Heart left ventricle (tissue), 16 donors: ENCODE measurements around the gene TRERF1. TPM values are rescaled to one million over a fixed set of nuclear protein-coding genes. Genes with fewer than 3 reads are reported as not detected.
"Not testable (repeated sequence)": the region's sequence is repeated elsewhere in the genome, so short reads cannot be mapped to it uniquely, and the experiment has no call there.

Experiments
- ATAC-seq, 4 donors: fragments of 200-7000 bp; cut with Tn5 transposase; one replicate each; pipeline ENCODE4 v1.9.1; 2020 to 2022; ENCODE audit warnings: moderate library complexity in 4 of 4, mild to moderate bottlenecking in 3 of 4, moderate number of reproducible peaks in 1 of 4
- DNase-seq, 5 donors: peaks; one replicate each; pipeline ENCODE4 v3.0.0-alpha.2; 2020
- H3K27ac ChIP-seq, 12 donors: fragments of 200-600 bp; sonication (generic) in 4 of 12; one replicate each; pipeline versions ENCODE4 v1.5.0 to v1.8.0; 2016 to 2022; ENCODE audit warnings: mild to moderate bottlenecking in 2 of 12
- H3K27me3 ChIP-seq, 9 donors: fragments of 200-600 bp; sonication (generic) in 2 of 9; one replicate each; pipeline versions ENCODE4 v1.5.1 to v1.8.0; 2016 to 2022; ENCODE audit warnings: mild to moderate bottlenecking in 3 of 9
- H3K36me3 ChIP-seq, 9 donors: fragments of 200-600 bp; sonication (generic) in 2 of 9; one replicate each; pipeline versions ENCODE4 v1.5.0 to v1.8.0; 2018 to 2022; ENCODE audit warnings: mild to moderate bottlenecking in 2 of 9
- H3K4me1 ChIP-seq, 12 donors: fragments of 200-600 bp; sonication (generic) in 4 of 12; one replicate each; pipeline versions ENCODE4 v1.5.0 to v1.8.0; 2016 to 2022; ENCODE audit warnings: mild to moderate bottlenecking in 3 of 12
- H3K4me3 ChIP-seq, 12 donors: fragments of 200-600 bp; sonication (generic) in 4 of 12; one replicate each; pipeline versions ENCODE4 v1.5.0 to v1.8.0; 2017 to 2022; ENCODE audit warnings: mild to moderate bottlenecking in 9 of 12, moderate library complexity in 4 of 12
- H3K9me3 ChIP-seq, 12 donors: fragments of 200-600 bp; sonication (generic) in 4 of 12; one replicate each; pipeline versions ENCODE4 v1.5.0 to v1.8.0; 2016 to 2022; ENCODE audit warnings: mild to moderate bottlenecking in 1 of 12
- CTCF ChIP-seq, 12 donors: fragments of 200-600 bp; sonication (generic) in 4 of 12; IDR thresholded peaks; one replicate each; pipeline versions ENCODE4 v1.5.0 to v1.8.0; 2018 to 2022; ENCODE audit warnings: antibody characterized with exemption in 12 of 12, mild to moderate bottlenecking in 5 of 12
- POLR2A ChIP-seq, 2 donors: fragments of 450-650 bp; IDR thresholded peaks; one replicate each; pipeline ENCODE4 v1.6.1; 2017; ENCODE audit warnings: antibody characterized with exemption in 2 of 2, mild to moderate bottlenecking in 2 of 2, moderate library complexity in 2 of 2
- WGBS, 4 donors: extraction: QIAGEN DNeasy Blood & Tissue Kit in 2 of 4; methylation state at CpG; one replicate each; pipeline versions ENCODE4 v1.1.5 to v1.1.7; 2013 to 2018; 5-methylcytosine and 5-hydroxymethylcytosine counted together
- intact Hi-C, 10 donors: fragments of 100-400 bp; cut with DNase I; formaldehyde crosslinking; loops; one replicate each; pipeline versions ENCODE4 v1.11.1 to v1.14.2; 2022
- polyA plus RNA-seq, 2 donors: library from polyadenylated mRNA; stranded (reverse); fragments of 200-250 nt; gene quantifications; one replicate each; pipeline ENCODE4 v1.2.3, GENCODE V29; 2013
- total RNA-seq, 9 donors: library from RNA; depleted of rRNA in 2 of 9; stranded (reverse); fragments of >200 nt in 2 of 9; fragmentation: NEBNext Ultra II Directional in 3 of 9; extraction: Animal tissue kit (Norgen Biotek cat#: 25700) in 3 of 9; gene quantifications; one replicate each; pipeline versions ENCODE4 v1.1.0 to v1.2.4, GENCODE V29; 2016 to 2023
- donor health status: ischemic (EF 13 %, LVEDD 7.1; RV severe dilation, severe dysfunction).
- donor health status: healthy with polysubstance abuse.
- donor health status: DM: no; HTN: yes; CAD: no.
- donor health status: DM: no; HTN: no; CAD: no.
- donor health status: ischemic (EF 25% LVEDD 6.9; RV normal size, moderate dysfunction).
- donor health status: ischemic (EF 25% LVEDD 5.7; RV mildly dilated, moderate dysfunction).
- donor health status: healthy.
- donor health status: DM: yes; HTN: yes; CAD: no.
- donor health status: ischemic (EF 35%, LVEDD 5.7; RV mildly dilated, moderate dysfunction).
- donor health status: nonischemic (EF 11% LVEDD 7.7; RV severe dilation, severe dysfunction).
- donor health status: DM: yes; HTN: yes; CAD: no.
- donor health status: PGD.
- donor health status: ischemic (EF 29% LVEDD 5.4; RV normal size, mild dysfunction).
- donor health status: nonischemic (EF 23%, LVEDD 6.1; RV moderate dilation, normal function).

Gene TRERF1
- total and polyA plus RNA-seq, 11 donors, result 0.53 to 4.5 (median 1.5) TPM

GRCh38 chr6:42333612-42334011 lies 118.1 kb downstream of the TRERF1 start:
- 88 to 92% (median 91%) methylated on average over 6 of the region's 6 CpGs for WGBS, 4 donors
- no peak for TF ChIP-seq CTCF (IDR thresholded peaks at IDR 0.05)
- TF ChIP-seq POLR2A (IDR thresholded peaks at IDR 0.05), result no peak
- peaks cover 0 to 19% (median 0%) of the 10 kb centered on the region in 12 donors for H3K4me1 ChIP-seq
- H3K36me3 ChIP-seq, result no peaks in the 10 kb centered on the region
- no peaks in the 10 kb centered on the region for H3K9me3 ChIP-seq
- intact Hi-C loops, result no loop called here
- no peak overlapping the region for H3K4me3 ChIP-seq
- DNase-seq (no peak), ATAC-seq (no peak)
- no peaks in the 10 kb centered on the region for H3K27me3 ChIP-seq
- H3K27ac ChIP-seq, result peak overlapping the region in 1 of 12 donors; percentile 40

- Histone ChIP-seq H3K4me1 (peaks cover 0 to 18% (median 0%) of the 10 kb centered on the region in 12 donors), H3K27me3 (no peaks in the 10 kb centered on the region), H3K4me3 (no peak overlapping the region), H3K27ac (peak overlapping the region in 1 of 12 donors; percentile 40), H3K36me3 (no peaks in the 10 kb centered on the region), H3K9me3 (no peaks in the 10 kb centered on the region)
- TF ChIP-seq CTCF (IDR thresholded peaks at IDR 0.05), result no peak
- TF ChIP-seq POLR2A (IDR thresholded peaks at IDR 0.05), result no peak
- 90 to 97% (median 93%) methylated on average over 4 of the region's 4 CpGs for WGBS, 4 donors
- no peak for ATAC-seq
- no peak for DNase-seq
- intact Hi-C loops, result no loop called here
Observed at GRCh38 chr6:42332916-42333315, 118.8 kb downstream of the TRERF1 start.

GRCh38 chr6:42331019-42331418 lies 120.7 kb downstream of the TRERF1 start:
- Histone ChIP-seq H3K27me3 (no peaks in the 10 kb centered on the region), H3K4me3 (no peak overlapping the region), H3K9me3 (no peaks in the 10 kb centered on the region), H3K4me1 (peaks cover 0 to 18% (median 0%) of the 10 kb centered on the region in 12 donors), H3K36me3 (no peaks in the 10 kb centered on the region), H3K27ac (no peak overlapping the region)
- intact Hi-C loops, result no loop called here
- DNase-seq (no peak), ATAC-seq (no peak)
- TF ChIP-seq POLR2A (IDR thresholded peaks at IDR 0.05), result no peak
- no peak for TF ChIP-seq CTCF (IDR thresholded peaks at IDR 0.05)
- 78 to 86% (median 81%) methylated on average over 4 of the region's 4 CpGs for WGBS, 4 donors

GRCh38 chr6:42326248-42326647 lies 125.5 kb downstream of the TRERF1 start:
- no peaks in the 10 kb centered on the region for H3K36me3 ChIP-seq
- H3K4me1 ChIP-seq, result no peaks in the 10 kb centered on the region
- TF ChIP-seq POLR2A (IDR thresholded peaks at IDR 0.05) (no peak), CTCF (IDR thresholded peaks at IDR 0.05) (no peak)
- DNase-seq, result no peak
- H3K4me3 ChIP-seq, result no peak overlapping the region
- H3K27ac ChIP-seq, result no peak overlapping the region
- no peak for ATAC-seq
- intact Hi-C loops, result loop anchor here in 1 of 10 donors (5.0 kb wide), 1 partner anchor 56 kb away; no protein-coding TSS in a partner anchor
- H3K27me3 ChIP-seq, result no peaks in the 10 kb centered on the region
- H3K9me3 ChIP-seq, result peaks cover 0 to 16% (median 0%) of the 10 kb centered on the region in 12 donors
- 70 to 90% (median 84%) methylated on average over 2 of the region's 2 CpGs for WGBS, 4 donors

- not testable (repeated sequence) for H3K36me3 ChIP-seq, H3K4me1 ChIP-seq, H3K4me3 ChIP-seq, ATAC-seq, H3K27ac ChIP-seq, DNase-seq, H3K27me3 ChIP-seq
- intact Hi-C loops, result loop anchor here in 1 of 10 donors (5.0 kb wide), 1 partner anchor 58 kb away; no protein-coding TSS in a partner anchor
- WGBS, 4 donors, result 91 to 96% (median 95%) methylated on average over 5 of the region's 5 CpGs
- peaks cover 0 to 16% (median 0%) of the 10 kb centered on the region in 12 donors for H3K9me3 ChIP-seq
Observed at GRCh38 chr6:42324656-42325324, 126.9 kb downstream of the TRERF1 start.
